ENCODE results near the gene RASAL2. TPM values are rescaled to one million over a fixed set of nuclear protein-coding genes. Genes with fewer than 3 reads are reported as not detected.

Gene RASAL2
- total RNA-seq, 1 experiment from 2014 or later = 8.2 TPM

Other genes with a start within 250 kb of the RASAL2 start
- gene SEC16B, start 124.0 kb upstream of the RASAL2 start, total RNA-seq (2014; rRNA removed; shearing (Covaris generic)) = 0.48 and 1.2 TPM in 2 replicates

Measured in RPMI7951 (cell line).